BJ (cell line): ENCODE data around the gene MAML3. TPM values are rescaled to one million over a fixed set of nuclear protein-coding genes. Genes with fewer than 3 reads are reported as not detected.

Experiments used
- CTCF ChIA-PET: fragments of 350-600 bp; formaldehyde crosslinking; extraction: SDS; loops from one replicate; lab custom pipeline; 2021; ENCODE audit warnings: antibody characterized with exemption, inconsistent platforms; lab: Yijun Ruan, JAX
- POLR2A ChIA-PET: fragments of 300-600 bp; sonication (Branson Sonifier 250); formaldehyde crosslinking; extraction: SDS; loops from one replicate; lab custom pipeline; 2021; ENCODE audit warnings: antibody characterized with exemption; lab: Charles Lee
- DNase-seq: peaks from one replicate; pipeline ENCODE4 v3.0.0-alpha.2; 2011; ENCODE audit warnings: low read depth
- H3K27me3 ChIP-seq: 2 replicates; pipeline ENCODE4 v1.6.0; 2011; ENCODE audit warnings: low read length; ENCODE audit not compliant: control insufficient read depth, insufficient read depth
- H3K36me3 ChIP-seq: 2 replicates; pipeline ENCODE4 v1.5.1; 2011; ENCODE audit warnings: low read length; ENCODE audit not compliant: control insufficient read depth, insufficient read depth
- H3K4me3 ChIP-seq: 2 replicates; pipeline ENCODE4 v1.5.1; 2011; ENCODE audit warnings: low read depth, mild to moderate bottlenecking, control low read depth, low read length
- polyA plus RNA-seq: library from polyadenylated mRNA; depleted of rRNA; stranded (reverse); fragments of >200 nt; gene quantifications from 2 replicates; pipeline ENCODE4 v1.2.3, GENCODE V29; 2011
- TF ChIP-seq, protein P1 (sequence below): IDR thresholded peaks from 2 replicates; pipeline ENCODE4 v1.5.1; 2011; ENCODE audit warnings: low read depth, mild to moderate bottlenecking, control low read depth, inconsistent platforms, low read length, moderate library complexity; ENCODE audit not compliant: insufficient read depth

MAML3 gene
- polyA plus RNA-seq, 1 experiment, result 1.6 TPM

GRCh38 chr4:139675651-139676050 lies 478.3 kb downstream of the MAML3 start:
- TF ChIP-seq, protein P1, sequence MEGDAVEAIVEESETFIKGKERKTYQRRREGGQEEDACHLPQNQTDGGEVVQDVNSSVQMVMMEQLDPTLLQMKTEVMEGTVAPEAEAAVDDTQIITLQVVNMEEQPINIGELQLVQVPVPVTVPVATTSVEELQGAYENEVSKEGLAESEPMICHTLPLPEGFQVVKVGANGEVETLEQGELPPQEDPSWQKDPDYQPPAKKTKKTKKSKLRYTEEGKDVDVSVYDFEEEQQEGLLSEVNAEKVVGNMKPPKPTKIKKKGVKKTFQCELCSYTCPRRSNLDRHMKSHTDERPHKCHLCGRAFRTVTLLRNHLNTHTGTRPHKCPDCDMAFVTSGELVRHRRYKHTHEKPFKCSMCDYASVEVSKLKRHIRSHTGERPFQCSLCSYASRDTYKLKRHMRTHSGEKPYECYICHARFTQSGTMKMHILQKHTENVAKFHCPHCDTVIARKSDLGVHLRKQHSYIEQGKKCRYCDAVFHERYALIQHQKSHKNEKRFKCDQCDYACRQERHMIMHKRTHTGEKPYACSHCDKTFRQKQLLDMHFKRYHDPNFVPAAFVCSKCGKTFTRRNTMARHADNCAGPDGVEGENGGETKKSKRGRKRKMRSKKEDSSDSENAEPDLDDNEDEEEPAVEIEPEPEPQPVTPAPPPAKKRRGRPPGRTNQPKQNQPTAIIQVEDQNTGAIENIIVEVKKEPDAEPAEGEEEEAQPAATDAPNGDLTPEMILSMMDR, result no peak
- ChIA-PET CTCF (interaction anchor here (1.2 kb wide), 1 partner anchor 72 kb away, joined by 3 read pairs; no protein-coding TSS in a partner anchor), POLR2A (no interaction called here)

DNA sequence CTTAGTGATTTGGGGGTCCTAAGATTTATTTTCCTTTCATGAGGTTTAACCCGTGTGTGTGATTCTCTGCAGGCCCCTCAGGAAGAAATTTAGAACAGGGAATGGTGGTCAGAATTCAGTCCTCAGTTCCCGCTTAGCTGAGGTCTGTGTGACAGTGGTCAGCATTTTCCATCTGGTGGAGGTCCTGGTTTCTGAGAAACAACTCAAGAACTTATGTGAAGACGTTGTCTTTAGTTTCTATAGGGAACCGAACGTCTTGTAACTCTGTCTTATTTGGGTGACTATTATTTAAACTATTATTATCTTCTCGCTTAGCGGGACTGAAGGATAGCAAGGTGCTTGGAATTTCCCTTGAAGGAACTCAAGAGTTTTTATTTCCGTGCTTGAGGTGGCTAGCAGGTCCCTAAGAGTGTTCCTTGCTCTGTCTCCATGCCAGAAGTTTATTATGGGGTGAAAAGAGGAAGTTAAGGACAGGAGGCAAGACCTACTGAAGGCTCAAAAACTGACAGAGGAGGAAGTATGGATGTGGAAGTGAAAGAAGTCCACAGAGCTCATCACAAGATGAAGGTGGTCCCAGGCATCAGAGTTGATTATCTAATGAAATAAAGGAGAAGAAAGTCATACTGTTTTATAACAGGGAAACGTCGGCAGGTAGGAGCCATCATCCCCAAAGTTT lies 479.0 kb downstream of the MAML3 start:
- ChIA-PET CTCF (interaction anchor here (1.1 to 1.2 kb wide), 2 partner anchors 18 to 72 kb away, joined by 3 to 6 read pairs; no protein-coding TSS in a partner anchor), POLR2A (no interaction called here)

More at GRCh38 chr4:139675651-139676050, 478.3 kb downstream of the MAML3 start:
- Histone ChIP-seq H3K4me3 (no peak overlapping the region), H3K36me3 (no peaks in the 10 kb centered on the region), H3K27me3 (no peaks in the 10 kb centered on the region)
- DNase-seq, result no peak

GRCh38 chr4:139672732-139673131 lies 481.3 kb downstream of the MAML3 start:
- no peak for DNase-seq
- no peaks in the 10 kb centered on the region for H3K36me3 ChIP-seq
- no peak overlapping the region for H3K4me3 ChIP-seq
- POLR2A ChIA-PET, result no interaction called here
- H3K27me3 ChIP-seq, result no peaks in the 10 kb centered on the region
- CTCF ChIA-PET, result interaction anchor here (0.7 kb wide), 1 partner anchor 9 kb away, joined by 3 read pairs; no protein-coding TSS in a partner anchor
- TF ChIP-seq, protein P1, result no peak

More for the DNA sequence above, 479.0 kb downstream of the MAML3 start:
- H3K36me3 ChIP-seq, result no peaks in the 10 kb centered on the region
- TF ChIP-seq, protein P1, result no peak
- H3K4me3 ChIP-seq, result no peak overlapping the region
- no peak for DNase-seq
- H3K27me3 ChIP-seq, result no peaks in the 10 kb centered on the region

DNA sequence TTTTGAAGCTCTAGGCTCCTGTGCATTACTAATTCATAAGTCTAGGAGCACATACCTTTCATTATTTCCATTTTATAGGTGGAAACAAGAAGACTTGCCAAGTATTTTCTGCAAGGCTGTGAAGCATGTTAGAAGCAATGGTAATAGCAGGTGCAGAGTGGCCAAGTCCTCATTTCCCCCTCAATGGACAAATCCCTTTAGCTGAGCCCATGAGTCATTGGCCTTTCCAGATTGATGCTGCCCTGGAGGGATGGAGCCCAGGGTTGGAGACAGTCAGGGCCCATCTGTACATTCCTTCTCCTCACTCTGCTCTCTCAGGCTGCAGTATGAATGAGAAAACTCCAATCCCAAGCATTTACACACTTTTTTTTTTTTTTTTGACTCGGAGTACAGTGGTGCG lies 481.8 kb downstream of the MAML3 start:
- no peak for DNase-seq
- H3K4me3 ChIP-seq, result no peak overlapping the region
- TF ChIP-seq, protein P1, result no peak
- ChIA-PET POLR2A (no interaction called here), CTCF (interaction anchor here (0.6 kb wide), 1 partner anchor 17 kb away, joined by 3 read pairs; no protein-coding TSS in a partner anchor)
- no peaks in the 10 kb centered on the region for H3K36me3 ChIP-seq
- no peaks in the 10 kb centered on the region for H3K27me3 ChIP-seq

DNA sequence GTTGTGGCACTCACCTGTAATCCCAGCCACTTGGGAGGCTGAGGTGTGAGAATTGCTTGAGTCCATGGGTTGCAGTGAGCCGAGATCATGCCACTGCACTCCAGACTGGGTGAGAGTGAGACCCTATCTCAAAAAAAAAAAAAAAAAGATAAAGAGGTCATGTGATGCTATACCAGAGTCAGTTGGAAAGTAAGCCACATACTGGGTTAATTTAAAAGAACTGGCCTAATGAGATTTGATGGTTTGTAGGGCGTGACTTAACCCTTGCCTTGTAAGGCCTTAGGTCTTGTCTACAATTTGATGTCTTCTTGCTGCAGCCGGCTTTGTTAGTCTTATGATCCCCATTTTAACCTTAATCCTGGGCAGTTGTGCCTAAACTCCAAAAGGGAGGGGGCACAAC lies 483.2 kb downstream of the MAML3 start:
- ChIA-PET POLR2A (no interaction called here), CTCF (interaction anchor here (1.1 kb wide), 1 partner anchor 67 kb away, joined by 3 read pairs; no protein-coding TSS in a partner anchor)
- no peak overlapping the region for H3K4me3 ChIP-seq
- no peaks in the 10 kb centered on the region for H3K27me3 ChIP-seq
- H3K36me3 ChIP-seq, result no peaks in the 10 kb centered on the region
- TF ChIP-seq, protein P1, result no peak
- no peak for DNase-seq
